ENCODE measurements around the gene SH3BGRL2. TPM values are rescaled to one million over a fixed set of nuclear protein-coding genes. Genes with fewer than 3 reads are reported as not detected.

The SH3BGRL2 gene
- total RNA-seq, 1 experiment from 2014 or later, result 13.8 TPM

GRCh38 chr6:79724816-79725215, 93.7 kb downstream of the SH3BGRL2 start:
- Mint-ChIP-seq H3K9me3 (no peaks in the 10 kb centered on the region), H3K4me3 (no peak overlapping the region), H3K36me3 (no peaks in the 10 kb centered on the region), H3K4me1 (no peaks in the 10 kb centered on the region), H3K27me3 (ENCODE audit: low read depth) (no peaks in the 10 kb centered on the region), H3K27ac (no peak overlapping the region)
- POLR2A ChIA-PET, result no interaction called here
- CTCF ChIA-PET, result interaction anchor here (1.1 kb wide), 1 partner anchor 11 kb away, joined by 3 read pairs; no protein-coding TSS in a partner anchor
- DNase-seq (ENCODE audit: low spot score) (no peak), ATAC-seq (no peak)
- TF ChIP-seq TEAD4 (CRISPR knock-in tag; IDR thresholded peaks at IDR 0.05) (no peak), SMAD3 (CRISPR knock-in tag; IDR thresholded peaks at IDR 0.05; ENCODE audit: borderline replicate concordance) (no peak), ATF6 (CRISPR knock-in tag; IDR thresholded peaks at IDR 0.05) (no peak), NR3C1 (CRISPR knock-in tag; conservative IDR thresholded peaks at IDR 0.05; ENCODE audit: low read depth) (no peak), ZNF423 (CRISPR knock-in tag; IDR thresholded peaks at IDR 0.05) (no peak), ZNF138 (CRISPR knock-in tag; conservative IDR thresholded peaks at IDR 0.05) (no peak), SP1 (CRISPR knock-in tag; conservative IDR thresholded peaks at IDR 0.05) (no peak), ELF4 (CRISPR knock-in tag; IDR thresholded peaks at IDR 0.05; ENCODE audit: low read depth) (no peak), NR2C2 (CRISPR knock-in tag; IDR thresholded peaks at IDR 0.05) (no peak), FOXP1 (CRISPR knock-in tag; IDR thresholded peaks at IDR 0.05; ENCODE audit: borderline replicate concordance) (no peak), HMGA2 (CRISPR knock-in tag; IDR thresholded peaks at IDR 0.05) (no peak), FOXP4 (CRISPR knock-in tag; IDR thresholded peaks at IDR 0.05) (no peak)
- TF ChIP-seq, protein P1, sequence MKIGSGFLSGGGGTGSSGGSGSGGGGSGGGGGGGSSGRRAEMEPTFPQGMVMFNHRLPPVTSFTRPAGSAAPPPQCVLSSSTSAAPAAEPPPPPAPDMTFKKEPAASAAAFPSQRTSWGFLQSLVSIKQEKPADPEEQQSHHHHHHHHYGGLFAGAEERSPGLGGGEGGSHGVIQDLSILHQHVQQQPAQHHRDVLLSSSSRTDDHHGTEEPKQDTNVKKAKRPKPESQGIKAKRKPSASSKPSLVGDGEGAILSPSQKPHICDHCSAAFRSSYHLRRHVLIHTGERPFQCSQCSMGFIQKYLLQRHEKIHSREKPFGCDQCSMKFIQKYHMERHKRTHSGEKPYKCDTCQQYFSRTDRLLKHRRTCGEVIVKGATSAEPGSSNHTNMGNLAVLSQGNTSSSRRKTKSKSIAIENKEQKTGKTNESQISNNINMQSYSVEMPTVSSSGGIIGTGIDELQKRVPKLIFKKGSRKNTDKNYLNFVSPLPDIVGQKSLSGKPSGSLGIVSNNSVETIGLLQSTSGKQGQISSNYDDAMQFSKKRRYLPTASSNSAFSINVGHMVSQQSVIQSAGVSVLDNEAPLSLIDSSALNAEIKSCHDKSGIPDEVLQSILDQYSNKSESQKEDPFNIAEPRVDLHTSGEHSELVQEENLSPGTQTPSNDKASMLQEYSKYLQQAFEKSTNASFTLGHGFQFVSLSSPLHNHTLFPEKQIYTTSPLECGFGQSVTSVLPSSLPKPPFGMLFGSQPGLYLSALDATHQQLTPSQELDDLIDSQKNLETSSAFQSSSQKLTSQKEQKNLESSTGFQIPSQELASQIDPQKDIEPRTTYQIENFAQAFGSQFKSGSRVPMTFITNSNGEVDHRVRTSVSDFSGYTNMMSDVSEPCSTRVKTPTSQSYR (CRISPR knock-in tag; IDR thresholded peaks at IDR 0.05), result no peak
- TF ChIP-seq, protein P2, sequence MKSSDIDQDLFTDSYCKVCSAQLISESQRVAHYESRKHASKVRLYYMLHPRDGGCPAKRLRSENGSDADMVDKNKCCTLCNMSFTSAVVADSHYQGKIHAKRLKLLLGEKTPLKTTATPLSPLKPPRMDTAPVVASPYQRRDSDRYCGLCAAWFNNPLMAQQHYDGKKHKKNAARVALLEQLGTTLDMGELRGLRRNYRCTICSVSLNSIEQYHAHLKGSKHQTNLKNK (CRISPR knock-in tag; IDR thresholded peaks at IDR 0.05), result no peak
- TF ChIP-seq, protein P3, sequence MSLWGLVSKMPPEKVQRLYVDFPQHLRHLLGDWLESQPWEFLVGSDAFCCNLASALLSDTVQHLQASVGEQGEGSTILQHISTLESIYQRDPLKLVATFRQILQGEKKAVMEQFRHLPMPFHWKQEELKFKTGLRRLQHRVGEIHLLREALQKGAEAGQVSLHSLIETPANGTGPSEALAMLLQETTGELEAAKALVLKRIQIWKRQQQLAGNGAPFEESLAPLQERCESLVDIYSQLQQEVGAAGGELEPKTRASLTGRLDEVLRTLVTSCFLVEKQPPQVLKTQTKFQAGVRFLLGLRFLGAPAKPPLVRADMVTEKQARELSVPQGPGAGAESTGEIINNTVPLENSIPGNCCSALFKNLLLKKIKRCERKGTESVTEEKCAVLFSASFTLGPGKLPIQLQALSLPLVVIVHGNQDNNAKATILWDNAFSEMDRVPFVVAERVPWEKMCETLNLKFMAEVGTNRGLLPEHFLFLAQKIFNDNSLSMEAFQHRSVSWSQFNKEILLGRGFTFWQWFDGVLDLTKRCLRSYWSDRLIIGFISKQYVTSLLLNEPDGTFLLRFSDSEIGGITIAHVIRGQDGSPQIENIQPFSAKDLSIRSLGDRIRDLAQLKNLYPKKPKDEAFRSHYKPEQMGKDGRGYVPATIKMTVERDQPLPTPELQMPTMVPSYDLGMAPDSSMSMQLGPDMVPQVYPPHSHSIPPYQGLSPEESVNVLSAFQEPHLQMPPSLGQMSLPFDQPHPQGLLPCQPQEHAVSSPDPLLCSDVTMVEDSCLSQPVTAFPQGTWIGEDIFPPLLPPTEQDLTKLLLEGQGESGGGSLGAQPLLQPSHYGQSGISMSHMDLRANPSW (CRISPR knock-in tag; conservative IDR thresholded peaks at IDR 0.05; ENCODE audit: low read depth), result no peak
- TF ChIP-seq, protein P4, sequence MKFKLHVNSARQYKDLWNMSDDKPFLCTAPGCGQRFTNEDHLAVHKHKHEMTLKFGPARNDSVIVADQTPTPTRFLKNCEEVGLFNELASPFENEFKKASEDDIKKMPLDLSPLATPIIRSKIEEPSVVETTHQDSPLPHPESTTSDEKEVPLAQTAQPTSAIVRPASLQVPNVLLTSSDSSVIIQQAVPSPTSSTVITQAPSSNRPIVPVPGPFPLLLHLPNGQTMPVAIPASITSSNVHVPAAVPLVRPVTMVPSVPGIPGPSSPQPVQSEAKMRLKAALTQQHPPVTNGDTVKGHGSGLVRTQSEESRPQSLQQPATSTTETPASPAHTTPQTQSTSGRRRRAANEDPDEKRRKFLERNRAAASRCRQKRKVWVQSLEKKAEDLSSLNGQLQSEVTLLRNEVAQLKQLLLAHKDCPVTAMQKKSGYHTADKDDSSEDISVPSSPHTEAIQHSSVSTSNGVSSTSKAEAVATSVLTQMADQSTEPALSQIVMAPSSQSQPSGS (CRISPR knock-in tag; IDR thresholded peaks at IDR 0.05; ENCODE audit: borderline replicate concordance, low read depth), result no peak
- TF ChIP-seq, protein P5, sequence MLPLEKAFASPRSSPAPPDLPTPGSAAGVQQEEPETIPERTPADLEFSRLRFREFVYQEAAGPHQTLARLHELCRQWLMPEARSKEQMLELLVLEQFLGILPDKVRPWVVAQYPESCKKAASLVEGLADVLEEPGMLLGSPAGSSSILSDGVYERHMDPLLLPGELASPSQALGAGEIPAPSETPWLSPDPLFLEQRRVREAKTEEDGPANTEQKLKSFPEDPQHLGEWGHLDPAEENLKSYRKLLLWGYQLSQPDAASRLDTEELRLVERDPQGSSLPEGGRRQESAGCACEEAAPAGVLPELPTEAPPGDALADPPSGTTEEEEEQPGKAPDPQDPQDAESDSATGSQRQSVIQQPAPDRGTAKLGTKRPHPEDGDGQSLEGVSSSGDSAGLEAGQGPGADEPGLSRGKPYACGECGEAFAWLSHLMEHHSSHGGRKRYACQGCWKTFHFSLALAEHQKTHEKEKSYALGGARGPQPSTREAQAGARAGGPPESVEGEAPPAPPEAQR (CRISPR knock-in tag; IDR thresholded peaks at IDR 0.05), result no peak
- TF ChIP-seq, protein P6, sequence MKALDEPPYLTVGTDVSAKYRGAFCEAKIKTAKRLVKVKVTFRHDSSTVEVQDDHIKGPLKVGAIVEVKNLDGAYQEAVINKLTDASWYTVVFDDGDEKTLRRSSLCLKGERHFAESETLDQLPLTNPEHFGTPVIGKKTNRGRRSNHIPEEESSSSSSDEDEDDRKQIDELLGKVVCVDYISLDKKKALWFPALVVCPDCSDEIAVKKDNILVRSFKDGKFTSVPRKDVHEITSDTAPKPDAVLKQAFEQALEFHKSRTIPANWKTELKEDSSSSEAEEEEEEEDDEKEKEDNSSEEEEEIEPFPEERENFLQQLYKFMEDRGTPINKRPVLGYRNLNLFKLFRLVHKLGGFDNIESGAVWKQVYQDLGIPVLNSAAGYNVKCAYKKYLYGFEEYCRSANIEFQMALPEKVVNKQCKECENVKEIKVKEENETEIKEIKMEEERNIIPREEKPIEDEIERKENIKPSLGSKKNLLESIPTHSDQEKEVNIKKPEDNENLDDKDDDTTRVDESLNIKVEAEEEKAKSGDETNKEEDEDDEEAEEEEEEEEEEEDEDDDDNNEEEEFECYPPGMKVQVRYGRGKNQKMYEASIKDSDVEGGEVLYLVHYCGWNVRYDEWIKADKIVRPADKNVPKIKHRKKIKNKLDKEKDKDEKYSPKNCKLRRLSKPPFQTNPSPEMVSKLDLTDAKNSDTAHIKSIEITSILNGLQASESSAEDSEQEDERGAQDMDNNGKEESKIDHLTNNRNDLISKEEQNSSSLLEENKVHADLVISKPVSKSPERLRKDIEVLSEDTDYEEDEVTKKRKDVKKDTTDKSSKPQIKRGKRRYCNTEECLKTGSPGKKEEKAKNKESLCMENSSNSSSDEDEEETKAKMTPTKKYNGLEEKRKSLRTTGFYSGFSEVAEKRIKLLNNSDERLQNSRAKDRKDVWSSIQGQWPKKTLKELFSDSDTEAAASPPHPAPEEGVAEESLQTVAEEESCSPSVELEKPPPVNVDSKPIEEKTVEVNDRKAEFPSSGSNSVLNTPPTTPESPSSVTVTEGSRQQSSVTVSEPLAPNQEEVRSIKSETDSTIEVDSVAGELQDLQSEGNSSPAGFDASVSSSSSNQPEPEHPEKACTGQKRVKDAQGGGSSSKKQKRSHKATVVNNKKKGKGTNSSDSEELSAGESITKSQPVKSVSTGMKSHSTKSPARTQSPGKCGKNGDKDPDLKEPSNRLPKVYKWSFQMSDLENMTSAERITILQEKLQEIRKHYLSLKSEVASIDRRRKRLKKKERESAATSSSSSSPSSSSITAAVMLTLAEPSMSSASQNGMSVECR (CRISPR knock-in tag; IDR thresholded peaks at IDR 0.05; ENCODE audit: borderline replicate concordance), result no peak
